GM21381 (cell line): ENCODE measurements around the gene NHSL2.

ENCODE experiments used
- ATAC-seq: cut with Tn5 transposase; IDR thresholded peaks from one replicate; pipeline ENCODE4 v1.9.1; 2021; ENCODE audit warnings: mild to moderate bottlenecking, moderate library complexity; ENCODE audit not compliant: unreplicated experiment

Gene NHSL2

DNA sequence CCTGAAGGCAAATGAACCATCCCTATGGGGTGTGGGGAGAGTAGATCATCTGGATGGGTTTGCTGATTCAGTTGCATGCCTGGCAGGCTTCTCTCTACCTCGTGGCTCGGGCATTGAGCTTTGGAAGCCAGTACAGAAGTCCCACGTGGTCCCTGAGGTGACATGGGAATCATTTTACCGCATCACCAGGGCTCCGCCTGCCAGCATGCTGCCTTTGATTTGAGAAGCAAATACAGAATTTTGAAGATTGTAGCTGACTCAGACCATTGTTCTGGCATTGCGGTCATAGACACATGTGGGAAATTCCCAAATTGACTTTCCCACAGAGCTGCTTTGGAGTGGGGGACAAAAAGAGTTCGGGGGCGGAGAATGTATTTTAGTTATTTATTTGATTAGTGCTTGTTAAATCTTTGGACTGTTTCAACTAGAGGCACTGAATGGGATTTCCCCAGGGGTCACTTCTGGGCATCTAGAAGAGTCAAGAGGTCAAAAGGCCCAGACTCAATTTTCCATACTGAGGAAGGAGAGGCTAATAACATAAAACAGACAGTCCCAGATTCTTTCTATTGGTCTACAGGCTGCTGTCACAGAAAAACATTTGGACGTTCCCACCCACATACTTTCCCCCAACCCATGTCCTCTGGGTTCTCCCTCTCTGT is 79.3 kb downstream of the NHSL2 start:
- ATAC-seq: no peak

DNA sequence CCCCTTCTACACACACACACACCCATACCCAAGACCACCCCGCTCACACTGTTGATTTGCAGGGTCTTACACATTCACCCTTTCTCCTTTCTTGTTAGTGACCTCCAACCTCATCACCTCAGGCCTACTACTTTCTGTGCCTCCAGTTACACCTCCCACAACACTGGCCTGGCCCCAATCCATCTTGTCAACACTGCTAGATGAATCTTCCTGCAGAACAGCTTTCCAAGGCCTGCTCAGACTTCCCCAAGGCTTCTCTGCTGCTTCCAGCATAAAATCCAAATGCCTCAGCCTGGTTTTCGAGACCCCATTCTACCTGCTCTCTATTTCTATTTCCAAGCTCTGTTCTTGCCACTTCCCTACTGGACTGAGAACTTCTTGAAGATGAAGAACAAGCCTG is 79.9 kb downstream of the NHSL2 start:
- ATAC-seq: no peak

DNA sequence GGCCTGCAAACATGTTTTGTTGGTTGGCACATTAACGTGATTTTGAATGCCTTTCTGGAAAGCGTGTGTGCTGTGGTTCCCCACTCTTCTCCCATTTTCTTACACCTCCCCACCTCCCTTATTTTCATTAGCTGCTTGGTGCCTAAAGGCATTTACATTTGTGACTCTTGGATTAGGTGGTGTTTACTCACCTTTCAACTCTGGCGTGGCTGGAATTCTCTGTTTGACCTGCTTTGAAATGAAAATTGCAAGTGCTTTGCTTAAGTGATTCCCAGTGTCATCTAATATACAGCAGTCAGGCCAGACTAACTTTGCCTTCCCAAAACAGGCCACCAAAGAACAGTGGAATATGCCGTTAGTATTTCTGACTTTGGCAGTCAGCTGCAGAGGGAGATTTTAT is 80.5 kb downstream of the NHSL2 start:
- no peak for ATAC-seq

DNA sequence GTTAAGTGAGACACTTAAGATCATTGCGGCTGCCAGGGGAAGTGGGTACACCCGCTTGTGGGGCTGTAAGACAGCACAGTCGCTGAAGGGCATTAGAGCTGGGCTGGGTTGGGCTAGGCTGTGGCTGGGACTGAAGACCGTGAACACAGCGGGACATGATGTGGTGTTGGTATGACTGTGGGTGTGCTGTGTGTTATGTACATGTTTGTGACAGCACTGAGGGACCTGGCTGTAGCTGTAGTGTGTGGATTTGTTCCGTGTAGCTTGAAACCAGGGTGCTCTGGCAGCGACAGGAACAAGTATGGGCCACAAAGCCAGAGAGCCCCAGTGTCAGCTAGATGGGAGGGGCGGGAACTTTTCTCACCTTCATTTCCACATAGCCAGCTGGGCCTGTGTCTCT is 82.1 kb downstream of the NHSL2 start:
- no peak for ATAC-seq

DNA sequence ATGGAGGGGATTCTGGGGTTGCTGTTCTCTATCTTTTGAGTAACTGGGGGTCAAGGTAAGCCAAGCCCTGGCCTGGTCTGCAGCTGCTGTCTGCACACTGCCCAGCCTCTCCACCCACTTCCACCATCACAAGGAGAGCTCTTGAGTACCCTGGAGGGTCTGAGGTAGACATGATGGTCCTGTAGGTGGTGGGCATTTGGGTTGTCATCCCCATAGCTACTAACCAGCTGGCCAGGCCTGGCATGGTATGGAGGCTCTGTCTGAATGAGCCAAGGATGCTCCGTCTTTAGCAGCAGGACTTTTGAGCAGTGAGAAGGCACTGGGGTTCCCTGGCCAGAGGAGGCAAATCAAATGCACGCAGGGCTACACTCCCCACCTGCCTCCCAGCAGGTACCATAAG is 82.7 kb downstream of the NHSL2 start:
- ATAC-seq: no peak

DNA sequence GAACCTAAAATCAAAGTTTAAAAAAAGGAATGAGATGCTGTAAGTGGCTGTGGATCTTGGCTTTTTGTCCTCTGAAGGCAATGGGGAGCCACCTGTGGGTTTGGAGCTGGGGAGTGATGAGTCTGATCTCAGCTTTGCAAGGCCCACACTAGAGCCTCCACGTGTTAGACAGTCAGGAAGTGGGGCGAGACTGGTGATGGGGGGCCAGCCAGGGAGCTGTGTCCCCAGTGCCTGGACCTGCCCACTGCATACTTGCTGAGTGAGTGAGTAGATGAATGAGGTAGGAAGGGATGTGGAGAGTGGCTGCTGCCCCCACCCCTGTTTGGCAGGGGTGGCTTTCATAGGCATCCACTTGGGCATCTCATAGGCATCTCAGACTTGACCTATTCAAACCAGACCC is 84.0 kb downstream of the NHSL2 start:
- ATAC-seq: no peak

DNA sequence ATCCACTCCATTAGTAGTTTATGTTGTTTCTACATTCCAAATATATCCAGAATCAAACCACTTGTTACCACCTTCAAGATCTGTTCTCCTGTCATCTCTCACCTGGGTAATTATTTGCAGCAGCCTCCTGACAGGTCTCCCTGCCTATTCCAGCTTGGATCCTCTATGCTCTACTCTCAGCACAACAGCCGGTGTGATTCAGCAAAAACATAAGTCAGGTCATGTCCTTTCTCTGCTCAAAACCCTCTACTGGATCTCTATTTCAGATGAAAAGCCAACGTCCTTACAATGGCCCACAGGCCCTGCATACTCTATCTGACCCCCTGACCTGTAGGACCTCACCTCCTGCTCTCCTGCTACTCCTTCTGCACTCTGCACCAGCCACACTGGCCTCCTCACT is 84.5 kb downstream of the NHSL2 start:
- ATAC-seq: no peak

DNA sequence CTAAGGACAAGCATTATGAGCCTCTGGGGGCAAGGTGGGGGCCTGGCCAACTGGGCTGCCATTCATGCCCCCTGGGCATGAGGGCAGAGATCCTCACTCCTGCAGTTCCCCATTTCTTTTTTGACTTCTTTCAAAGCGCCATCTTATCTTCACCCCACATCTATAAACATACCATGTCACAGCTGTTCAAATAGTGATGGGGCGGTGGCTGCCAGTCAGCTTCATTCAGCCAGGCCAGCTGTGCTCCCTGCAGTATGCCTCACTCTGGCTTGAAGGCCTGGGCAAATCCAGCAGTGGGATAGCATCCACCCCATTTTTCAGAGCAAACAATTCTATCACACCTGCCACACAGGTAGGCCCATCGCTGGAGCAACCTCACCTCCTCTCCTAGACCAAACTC is 85.5 kb downstream of the NHSL2 start:
- ATAC-seq: no peak

DNA sequence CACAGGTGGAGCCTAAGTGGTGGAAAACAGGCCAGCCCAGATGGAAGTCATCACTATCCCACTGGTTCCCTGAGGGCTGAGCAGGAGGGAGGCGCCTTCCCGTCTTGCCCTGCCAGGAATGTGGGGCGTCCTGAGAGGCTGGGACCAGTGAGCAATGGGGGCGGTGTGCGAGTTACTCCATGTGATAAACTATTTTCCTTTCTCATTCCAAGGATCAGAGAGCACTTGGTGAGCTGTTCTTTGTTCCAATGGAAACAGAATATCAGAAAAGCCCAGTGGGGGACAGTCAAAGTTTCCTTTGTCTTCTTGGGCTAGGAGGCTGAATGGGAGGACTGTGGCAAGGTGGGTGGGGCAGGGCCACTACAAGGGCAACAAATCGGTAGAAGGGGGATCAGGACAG is 86.2 kb downstream of the NHSL2 start:
- ATAC-seq: no peak

DNA sequence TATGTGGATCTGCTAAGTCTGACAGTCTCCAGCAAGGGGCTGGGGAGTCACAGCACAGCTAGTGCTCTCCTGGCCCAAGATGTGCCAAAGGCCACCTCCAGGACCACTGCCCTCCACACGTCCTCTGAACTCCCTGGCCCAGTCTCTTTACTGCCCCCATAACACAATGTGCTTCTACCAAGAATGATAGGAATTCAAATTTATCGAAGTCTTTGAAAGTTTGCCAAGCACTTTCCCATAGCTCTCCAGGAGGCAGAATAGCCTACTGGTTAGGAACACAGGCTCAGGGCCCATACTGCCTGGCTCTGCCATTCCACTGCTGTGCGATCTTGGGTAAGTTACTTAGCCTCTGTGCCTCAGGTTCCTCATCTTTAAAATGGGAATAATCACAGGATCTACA is 86.7 kb downstream of the NHSL2 start:
- ATAC-seq: no peak

DNA sequence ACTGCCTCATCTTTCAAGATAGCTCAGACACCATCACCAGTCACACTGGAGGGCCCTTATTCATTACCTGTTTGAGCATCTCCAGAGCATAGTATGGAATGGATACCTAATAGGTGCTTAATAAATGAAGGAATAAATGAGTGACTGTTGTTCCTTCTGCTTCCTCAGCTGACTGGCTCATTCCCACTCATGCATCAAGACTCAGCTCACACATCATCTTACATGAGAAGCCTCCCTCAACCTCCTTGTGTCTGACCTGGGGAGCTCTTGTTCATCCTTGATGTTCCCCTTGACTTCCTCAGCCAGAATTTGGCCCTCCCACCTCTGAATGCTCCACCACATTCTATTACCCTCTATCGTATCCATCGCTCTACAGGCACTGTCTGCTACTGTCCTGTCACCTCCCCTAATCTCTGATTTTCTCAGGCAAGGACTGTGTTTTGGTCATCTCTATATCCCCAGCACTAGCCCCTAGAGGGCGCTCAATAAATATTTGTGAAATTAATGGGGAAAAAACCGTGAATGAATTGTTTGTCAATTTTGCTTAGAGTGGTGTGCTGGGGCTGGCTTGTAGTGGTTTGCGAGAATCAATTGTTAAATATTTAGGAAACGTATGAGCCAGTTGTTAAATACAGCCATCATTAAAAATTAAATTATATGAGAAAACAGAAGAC is 88.3 kb downstream of the NHSL2 start:
- ATAC-seq: no peak

DNA sequence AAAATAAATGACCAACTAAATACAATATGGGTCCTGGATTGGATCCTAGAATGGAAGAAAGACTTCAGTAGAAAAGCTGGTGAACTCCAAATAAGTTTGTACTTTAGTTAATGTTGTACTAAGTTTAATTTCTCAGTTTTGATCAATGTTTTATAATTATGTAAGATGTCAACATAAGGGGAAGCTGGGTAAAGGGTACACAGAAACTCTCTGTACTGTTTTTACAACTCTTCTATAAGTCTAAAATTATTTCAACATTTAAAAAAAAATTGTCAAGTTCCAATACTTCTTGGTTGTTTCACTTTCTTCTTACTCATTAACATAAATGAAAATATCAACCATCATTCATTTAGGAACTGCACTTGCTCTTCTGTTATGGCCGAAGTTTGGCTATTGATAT is 88.9 kb downstream of the NHSL2 start:
- ATAC-seq: no peak

DNA sequence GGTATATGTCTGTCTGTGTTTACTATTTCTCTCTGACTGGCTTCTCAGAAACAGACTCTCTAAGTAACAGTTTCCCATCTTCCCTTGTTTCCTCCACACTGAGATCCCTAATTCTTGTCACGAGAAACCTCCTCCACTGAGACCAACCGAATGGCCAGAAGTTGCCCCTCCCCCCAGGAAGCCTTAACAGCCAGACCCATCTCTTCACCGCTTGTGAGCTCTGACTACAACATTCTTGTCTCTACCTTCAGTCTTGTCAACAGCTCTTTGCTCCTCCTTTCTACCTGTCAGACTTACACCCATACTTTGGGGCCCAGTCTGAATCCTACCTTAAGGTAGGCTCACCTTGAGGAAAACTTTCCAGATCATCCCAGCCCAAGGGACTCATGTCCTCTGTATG is 90.8 kb downstream of the NHSL2 start:
- no peak for ATAC-seq

DNA sequence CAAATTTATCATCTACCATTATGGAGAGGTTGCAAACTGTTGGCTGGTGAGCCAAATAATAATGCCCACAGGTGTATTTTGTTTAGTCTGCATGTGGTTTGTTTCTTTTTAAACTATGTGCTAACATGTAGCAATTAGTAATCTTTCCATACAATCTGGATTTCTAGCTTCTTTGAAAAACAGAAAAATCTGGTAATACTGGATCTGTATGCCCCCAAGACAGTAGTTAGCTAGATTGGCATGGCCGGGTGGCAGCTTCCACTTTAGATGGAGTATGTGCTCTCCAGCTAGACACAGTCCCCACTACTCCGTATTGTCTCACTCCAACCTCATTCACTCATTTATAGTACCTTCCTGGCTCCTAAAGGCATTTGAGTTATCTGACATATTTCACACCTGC is 91.3 kb downstream of the NHSL2 start:
- ATAC-seq: no peak

DNA sequence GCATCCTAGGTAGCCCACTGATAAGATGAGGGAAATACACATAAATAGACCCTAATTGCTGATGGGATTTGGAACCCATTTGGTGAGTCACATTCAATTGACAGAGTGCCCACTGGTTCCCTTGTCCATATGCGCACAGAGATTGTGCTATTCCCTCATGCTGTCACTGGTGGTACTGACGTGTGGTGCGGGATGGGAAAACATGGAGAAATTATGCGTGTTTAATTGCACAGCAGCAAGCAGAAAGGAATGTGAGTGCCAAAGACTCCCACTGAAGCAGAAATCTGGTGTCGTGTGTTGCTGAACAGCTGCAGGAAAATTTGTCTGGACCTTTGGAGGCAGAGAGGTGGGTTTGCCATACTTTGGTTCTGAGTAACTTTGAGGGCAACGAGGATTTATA is 92.2 kb downstream of the NHSL2 start:
- no peak for ATAC-seq

DNA sequence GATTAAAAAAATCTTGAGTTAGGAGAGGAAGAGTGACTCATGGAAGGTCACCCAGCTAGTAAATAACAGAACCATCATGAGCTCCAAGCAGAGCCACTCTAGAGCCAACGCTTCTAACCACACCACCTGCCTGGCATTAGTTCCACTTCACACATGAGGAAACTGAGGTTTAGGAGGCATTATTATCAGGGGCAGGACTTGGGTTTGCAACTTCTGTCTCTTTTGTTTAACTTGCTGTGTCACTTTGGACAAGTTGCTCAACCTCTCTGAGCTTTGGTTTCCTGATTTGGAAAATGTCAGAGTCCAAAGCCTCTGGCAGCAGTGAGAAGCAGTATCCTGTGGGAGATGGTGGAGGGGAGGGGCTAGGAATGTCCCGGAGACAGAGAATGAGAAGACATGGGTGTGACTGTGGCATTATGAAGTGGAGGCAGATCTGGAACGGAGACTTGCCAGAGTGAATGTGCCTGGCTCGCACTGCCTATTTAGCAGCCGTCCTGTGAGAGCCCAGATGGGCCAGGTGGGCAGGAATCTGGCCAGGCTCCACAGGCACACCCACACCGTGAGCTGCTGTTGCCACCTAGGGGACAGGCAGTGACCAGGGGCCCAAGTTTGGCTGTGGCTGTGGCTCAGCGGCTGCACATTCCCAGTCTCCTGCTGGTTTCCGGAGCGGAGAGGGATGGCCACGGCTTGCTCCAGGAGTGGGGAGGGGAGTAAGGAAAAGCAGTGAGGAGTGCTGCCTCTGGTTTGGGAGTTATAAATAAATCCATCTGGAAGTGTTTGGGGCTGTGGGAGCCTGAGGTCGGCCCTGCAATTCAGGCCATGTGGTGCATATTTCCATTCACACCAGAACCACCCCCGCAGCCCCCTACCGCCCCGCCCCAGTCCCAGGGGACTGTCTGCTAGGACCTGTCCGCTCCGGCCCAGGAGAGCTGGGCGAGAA is 93.4 kb downstream of the NHSL2 start:
- no peak for ATAC-seq

DNA sequence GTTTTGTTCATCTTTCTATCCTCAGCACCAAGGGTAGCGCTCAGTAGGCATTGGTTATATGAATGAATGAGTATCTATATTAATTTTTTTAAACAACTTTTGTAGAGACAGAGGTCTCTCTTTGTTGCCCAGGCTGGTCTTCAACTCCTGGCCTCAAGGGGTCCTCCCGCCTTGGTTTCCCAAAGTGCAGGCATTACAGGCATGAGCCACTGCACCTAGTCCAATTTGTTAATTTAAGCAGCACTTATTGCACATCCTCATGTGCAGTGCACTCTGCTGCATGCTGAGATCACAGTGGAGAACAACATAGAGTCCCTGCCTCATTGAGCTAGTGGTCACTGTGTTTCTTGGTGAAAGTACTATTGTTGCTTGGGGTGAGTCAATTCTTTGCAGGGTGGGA is 94.4 kb downstream of the NHSL2 start:
- ATAC-seq: no peak

DNA sequence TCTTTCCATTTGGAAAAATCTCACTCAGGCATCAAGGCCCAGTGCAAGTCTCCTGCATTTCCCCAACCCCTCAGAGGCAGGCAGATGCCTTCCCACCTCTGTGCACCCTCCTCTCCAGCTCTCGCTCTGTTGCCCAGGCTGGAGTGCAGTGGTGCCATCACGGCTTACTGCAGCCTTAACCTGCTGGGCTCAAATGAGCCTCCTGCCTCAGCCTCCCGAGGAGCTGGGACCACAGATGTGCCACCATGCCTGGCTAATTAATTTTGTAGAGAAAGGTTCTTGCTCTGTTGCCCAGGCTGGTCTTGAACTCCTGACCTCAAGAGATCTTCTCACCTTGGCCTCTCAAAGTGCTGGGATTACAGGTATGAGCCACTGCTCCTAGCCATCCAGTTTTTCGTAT is 95.8 kb downstream of the NHSL2 start:
- no peak for ATAC-seq

DNA sequence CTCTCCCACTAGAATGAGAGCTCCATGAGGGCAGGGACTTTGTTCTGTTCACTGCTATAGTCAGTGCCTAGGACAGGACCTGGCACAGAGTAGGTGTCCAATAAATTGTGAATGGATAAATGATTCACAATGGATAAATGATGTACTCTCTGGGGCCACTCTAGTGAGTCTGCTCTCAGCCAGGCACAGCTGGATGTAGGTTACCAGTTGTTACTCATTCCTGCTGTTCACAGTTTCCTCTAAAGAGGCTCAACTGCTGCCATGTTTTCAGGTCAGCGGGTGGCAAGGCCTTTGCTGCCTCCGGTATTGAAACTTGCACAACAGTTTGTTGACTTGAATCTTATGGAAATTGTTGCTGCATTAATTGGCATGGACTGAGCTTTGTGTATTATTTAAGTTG is 99.1 kb downstream of the NHSL2 start:
- ATAC-seq: no peak

DNA sequence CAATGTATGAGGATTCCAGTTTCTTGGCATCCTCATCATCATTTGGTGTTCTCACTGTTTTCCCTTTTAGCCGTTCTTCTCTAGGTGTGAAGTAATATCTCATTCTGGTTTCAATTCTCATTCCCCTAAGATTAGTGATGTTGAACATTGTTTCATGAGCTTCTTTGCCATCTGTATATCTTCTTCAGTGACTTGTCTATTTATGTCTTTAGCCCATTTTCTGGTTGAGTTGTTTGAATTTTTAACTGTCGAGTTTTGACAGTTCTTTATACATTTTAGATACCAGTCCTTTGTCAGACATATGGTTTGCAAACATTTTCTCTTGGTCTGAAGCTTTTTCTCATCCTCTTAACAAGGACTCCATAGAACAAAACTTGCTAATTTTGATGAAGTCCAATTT is 101.1 kb downstream of the NHSL2 start:
- no peak for ATAC-seq

DNA sequence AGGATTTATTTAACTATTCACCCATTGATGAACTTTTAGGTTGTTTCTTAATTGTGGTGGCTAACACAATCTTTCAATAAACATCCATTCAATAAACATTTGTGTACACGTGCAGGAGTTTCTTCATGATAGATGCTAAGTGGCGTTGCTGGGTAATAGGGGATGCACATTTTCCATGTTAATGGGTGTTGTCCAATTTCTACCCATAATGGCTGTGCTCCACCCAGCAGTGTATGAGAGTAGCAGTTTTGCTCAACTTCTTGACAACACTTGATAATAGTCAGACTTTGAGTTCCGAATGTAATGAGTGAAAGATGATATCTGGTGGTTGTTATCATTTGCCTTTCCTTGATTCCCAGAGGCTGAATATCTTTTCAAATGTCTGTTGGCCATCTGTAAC is 104.7 kb downstream of the NHSL2 start:
- no peak for ATAC-seq
